ENCODE results near the gene EIF4E2.

DNA sequence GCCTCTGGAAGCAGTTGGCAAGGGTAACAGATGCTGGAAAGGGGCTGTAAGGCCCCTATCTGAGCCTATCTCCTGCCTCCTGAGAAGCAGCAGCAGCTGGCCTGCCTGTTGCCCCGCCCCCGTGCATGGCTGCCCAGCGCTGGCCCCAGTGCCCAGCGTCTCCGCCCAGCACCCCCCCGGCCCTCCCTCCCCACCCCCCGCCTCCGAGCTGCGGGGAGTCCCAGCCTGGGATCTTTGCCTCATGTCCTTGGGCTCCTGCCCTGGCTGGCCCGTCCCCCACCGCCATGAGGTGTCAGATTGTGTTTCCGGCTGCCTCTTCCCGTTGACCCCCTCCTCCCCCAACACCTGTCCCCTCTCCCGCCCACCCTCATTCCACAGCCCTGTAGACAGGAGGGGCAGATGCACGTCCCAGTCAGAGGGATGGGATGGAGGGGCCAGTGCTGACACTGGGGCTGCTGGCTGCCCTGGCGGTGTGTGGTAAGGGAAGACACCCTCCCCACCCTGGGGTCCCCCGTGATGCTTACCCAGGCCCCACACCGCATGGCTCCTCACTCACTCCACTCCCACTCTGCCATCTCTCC, 24.6 kb upstream of the EIF4E2 start, which contains the start of gene CHRND:
- TF ChIP-seq, protein P1, sequence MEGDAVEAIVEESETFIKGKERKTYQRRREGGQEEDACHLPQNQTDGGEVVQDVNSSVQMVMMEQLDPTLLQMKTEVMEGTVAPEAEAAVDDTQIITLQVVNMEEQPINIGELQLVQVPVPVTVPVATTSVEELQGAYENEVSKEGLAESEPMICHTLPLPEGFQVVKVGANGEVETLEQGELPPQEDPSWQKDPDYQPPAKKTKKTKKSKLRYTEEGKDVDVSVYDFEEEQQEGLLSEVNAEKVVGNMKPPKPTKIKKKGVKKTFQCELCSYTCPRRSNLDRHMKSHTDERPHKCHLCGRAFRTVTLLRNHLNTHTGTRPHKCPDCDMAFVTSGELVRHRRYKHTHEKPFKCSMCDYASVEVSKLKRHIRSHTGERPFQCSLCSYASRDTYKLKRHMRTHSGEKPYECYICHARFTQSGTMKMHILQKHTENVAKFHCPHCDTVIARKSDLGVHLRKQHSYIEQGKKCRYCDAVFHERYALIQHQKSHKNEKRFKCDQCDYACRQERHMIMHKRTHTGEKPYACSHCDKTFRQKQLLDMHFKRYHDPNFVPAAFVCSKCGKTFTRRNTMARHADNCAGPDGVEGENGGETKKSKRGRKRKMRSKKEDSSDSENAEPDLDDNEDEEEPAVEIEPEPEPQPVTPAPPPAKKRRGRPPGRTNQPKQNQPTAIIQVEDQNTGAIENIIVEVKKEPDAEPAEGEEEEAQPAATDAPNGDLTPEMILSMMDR (IDR thresholded peaks at IDR 0.05) = no peak
- no peak for TF ChIP-seq POLR2A (IDR thresholded peaks at IDR 0.05)

Data from thyroid gland (tissue), 4 donors.